Fibroblast of lung (primary cell): ENCODE data around the gene KIAA1217. TPM values are rescaled to one million over a fixed set of nuclear protein-coding genes. Genes with fewer than 3 reads are reported as not detected.

Experiments used
- DNase-seq, 2 donors: peaks; one replicate each; pipeline versions ENCODE4 v3.0.0 to v3.0.0-alpha.2; 2010; ENCODE audit warnings: low read depth in 2 of 2
- H2AFZ ChIP-seq: 2 replicates; pipeline ENCODE4 v1.5.1; 2012; ENCODE audit warnings: low read length, control low read depth, inconsistent platforms
- H3K27ac ChIP-seq: 2 replicates; pipeline ENCODE4 v1.5.1; 2011; ENCODE audit warnings: low read length, control low read depth; ENCODE audit not compliant: insufficient read depth
- H3K27me3 ChIP-seq: 2 replicates; pipeline ENCODE4 v1.5.1; 2011; ENCODE audit warnings: mild to moderate bottlenecking, low read length; ENCODE audit not compliant: control insufficient read depth, insufficient read depth
- H3K36me3 ChIP-seq: 2 replicates; pipeline ENCODE4 v1.5.1; 2011; ENCODE audit warnings: low read length; ENCODE audit not compliant: control insufficient read depth, insufficient read depth
- H3K4me1 ChIP-seq: 2 replicates; pipeline ENCODE4 v1.5.1; 2011; ENCODE audit warnings: low read length; ENCODE audit not compliant: control insufficient read depth, insufficient read depth; ENCODE audit errors: extremely low read depth
- H3K4me2 ChIP-seq: 2 replicates; pipeline ENCODE4 v1.5.1; 2011; ENCODE audit warnings: low read length, control low read depth; ENCODE audit not compliant: insufficient read depth; ENCODE audit errors: extremely low read depth
- H3K4me3 ChIP-seq, 4 experiments: fragments of 200-600 bp in 1 of 4; sonication (generic) in 1 of 4; replicated peaks in 1 of 4; 2 replicates each; pipeline ENCODE4 v1.5.1; 2011 to 2016; ENCODE audit warnings: low read length in 4 of 4, low read depth in 3 of 4, mild to moderate bottlenecking in 3 of 4, control low read depth in 2 of 4, inconsistent platforms in 1 of 4, mixed read lengths in 1 of 4; ENCODE audit not compliant: insufficient read depth in 1 of 4; ENCODE audit errors: control extremely low read depth in 1 of 4
- H3K79me2 ChIP-seq: 2 replicates; pipeline ENCODE4 v1.5.1; 2012; ENCODE audit warnings: mild to moderate bottlenecking, low read length, inconsistent platforms; ENCODE audit not compliant: control insufficient read depth, insufficient read depth
- H3K9ac ChIP-seq: 2 replicates; pipeline ENCODE4 v1.5.1; 2011; ENCODE audit warnings: mild to moderate bottlenecking, low read length, control low read depth; ENCODE audit not compliant: insufficient read depth
- H3K9me3 ChIP-seq: 2 replicates; pipeline ENCODE4 v1.5.1; 2012; ENCODE audit warnings: low read depth, low read length; ENCODE audit not compliant: control insufficient read depth, insufficient read depth
- H4K20me1 ChIP-seq: 2 replicates; pipeline ENCODE4 v1.5.1; 2011; ENCODE audit warnings: low read length; ENCODE audit not compliant: control insufficient read depth, insufficient read depth; ENCODE audit errors: extremely low read depth
- CTCF ChIP-seq, 2 donors: IDR thresholded peaks in 1 of 2; conservative IDR thresholded peaks in 1 of 2; 1 replicate in 1 of 2; 2 replicates in 1 of 2; pipeline ENCODE4 v1.5.1; 2011 to 2012; ENCODE audit warnings: low read length in 2 of 2, control low read depth in 1 of 2, inconsistent platforms in 1 of 2, low read depth in 1 of 2, mild to moderate bottlenecking in 1 of 2
- EZH2 ChIP-seq: IDR thresholded peaks from 2 replicates; pipeline ENCODE4 v1.5.1; 2012; ENCODE audit warnings: low read length, control low read depth, mild to moderate bottlenecking; ENCODE audit errors: missing control alignments
- polyA plus RNA-seq, 2 donors: library from polyadenylated mRNA; depleted of rRNA in 1 of 2; stranded (reverse) in 1 of 2; unstranded in 1 of 2; fragments of >200 nt; gene quantifications; 2 replicates each; pipeline ENCODE4 v1.2.1, GENCODE V29; 2011 to 2012; ENCODE audit warnings: missing spikeins in 1 of 2
- total RNA-seq: library from RNA; depleted of rRNA; stranded (reverse); fragments of >200 nt; gene quantifications from 2 replicates; pipeline ENCODE4 v1.2.1, GENCODE V29; 2014

Gene KIAA1217
- total and polyA plus RNA-seq, 2 donors (not counting 1 experiment from before 2014, with no cell fraction given), result 0.92 to 1.5 TPM

- no peak overlapping the region for H3K9ac ChIP-seq
- H2AFZ ChIP-seq, result no peak overlapping the region
- no peaks in the 10 kb centered on the region for H3K79me2 ChIP-seq
- no peaks in the 10 kb centered on the region for H4K20me1 ChIP-seq
- H3K27me3 ChIP-seq, result no peaks in the 10 kb centered on the region
- no peak overlapping the region for H3K4me2 ChIP-seq
- no peak overlapping the region for H3K4me3 ChIP-seq
- no peak for TF ChIP-seq EZH2
- no peak for TF ChIP-seq CTCF (conservative IDR thresholded peaks at IDR 0.05 in 1 of 2, IDR thresholded peaks at IDR 0.05 in 1 of 2; ENCODE audit: low read depth in 1 of 2, low read length in 2 of 2)
- DNase-seq, result peak in 1 of 2 donors; percentile 50
- H3K9me3 ChIP-seq, result no peaks in the 10 kb centered on the region
- H3K36me3 ChIP-seq, result no peaks in the 10 kb centered on the region
- no peak overlapping the region for H3K27ac ChIP-seq
- no peaks in the 10 kb centered on the region for H3K4me1 ChIP-seq
Measured at GRCh38 chr10:24215196-24215595, 6.3 kb downstream of the KIAA1217 start.

- H3K27me3 ChIP-seq, result no peaks in the 10 kb centered on the region
- TF ChIP-seq EZH2, result no peak
- TF ChIP-seq CTCF (conservative IDR thresholded peaks at IDR 0.05 in 1 of 2, IDR thresholded peaks at IDR 0.05 in 1 of 2; ENCODE audit: low read depth in 1 of 2, low read length in 2 of 2), result no peak
- no peaks in the 10 kb centered on the region for H4K20me1 ChIP-seq
- no peak for DNase-seq
- H3K36me3 ChIP-seq, result no peaks in the 10 kb centered on the region
- no peaks in the 10 kb centered on the region for H3K9me3 ChIP-seq
- H3K27ac ChIP-seq, result no peak overlapping the region
- no peaks in the 10 kb centered on the region for H3K4me1 ChIP-seq
- H3K79me2 ChIP-seq, result no peaks in the 10 kb centered on the region
- H2AFZ ChIP-seq, result no peak overlapping the region
- H3K9ac ChIP-seq, result no peak overlapping the region
- no peak overlapping the region for H3K4me2 ChIP-seq
- no peak overlapping the region for H3K4me3 ChIP-seq
Measured at GRCh38 chr10:24215603-24216002, 6.7 kb downstream of the KIAA1217 start.

- Histone ChIP-seq H3K27me3 (no peaks in the 10 kb centered on the region), H3K9me3 (no peaks in the 10 kb centered on the region), H3K36me3 (no peaks in the 10 kb centered on the region), H3K27ac (no peak overlapping the region), H2AFZ (no peak overlapping the region), H3K79me2 (no peaks in the 10 kb centered on the region), H3K9ac (no peak overlapping the region), H3K4me1 (no peaks in the 10 kb centered on the region), H3K4me3 (no peak overlapping the region), H3K4me2 (no peak overlapping the region), H4K20me1 (no peaks in the 10 kb centered on the region)
- TF ChIP-seq EZH2, result no peak
- TF ChIP-seq CTCF (conservative IDR thresholded peaks at IDR 0.05 in 1 of 2, IDR thresholded peaks at IDR 0.05 in 1 of 2; ENCODE audit: low read depth in 1 of 2, low read length in 2 of 2), result no peak
- no peak for DNase-seq
Measured at GRCh38 chr10:24219963-24220362, 11.0 kb downstream of the KIAA1217 start.
